GM12878 (cell line): ENCODE results near the gene DUS1L. TPM values are rescaled to one million over a fixed set of nuclear protein-coding genes. Genes with fewer than 3 reads are reported as not detected.

Experiments used
- ATAC-seq: fragments of 200-7000 bp; cut with Tn5 transposase; 3 replicates; pipeline ENCODE4 v1.9.1; 2020; ENCODE audit warnings: mild to moderate bottlenecking, moderate library complexity
- BruUV-seq: library from RNA; stranded (reverse); fragments of 400-500 nt; replicated peaks from 2 replicates; lab custom pipeline; 2021; lab: Mats Ljungman, UMichigan
- CTCF ChIA-PET: fragments of 300-600 bp; sonication (Branson Sonifier 250); formaldehyde crosslinking; extraction: SDS; loops from one replicate; lab custom pipeline; 2021; ENCODE audit warnings: inconsistent platforms; lab: Yijun Ruan, JAX
- POLR2A ChIA-PET: fragments of 350-600 bp; formaldehyde crosslinking; extraction: SDS; loops from one replicate; lab custom pipeline; 2021; ENCODE audit warnings: inconsistent platforms; lab: Charles Lee
- RAD21 ChIA-PET: fragments of 300-600 bp; sonication (Branson Sonifier 250); formaldehyde crosslinking; loops from one replicate; lab custom pipeline; 2023; ENCODE audit warnings: antibody characterized with exemption; ENCODE audit not compliant: unreplicated experiment; lab: Charles Lee
- SMC1A ChIA-PET: fragments of 300-600 bp; sonication (Branson Sonifier 250); formaldehyde crosslinking; loops from one replicate; lab custom pipeline; 2023; ENCODE audit not compliant: unreplicated experiment, uncharacterized antibody; lab: Charles Lee
- DNase-seq: peaks from one replicate; pipeline ENCODE4 v3.0.0-alpha.2; 2011; ENCODE audit warnings: low read depth, low spot score
- FAIRE-seq: peaks from 3 replicates; lab custom pipeline; 2011; peaks lifted over from hg19 to GRCh38; lab: Jason Lieb, UNC
- H2AFZ ChIP-seq: 2 replicates; pipeline ENCODE4 v1.6.0; 2011; ENCODE audit warnings: low read depth, low read length, control low read depth; ENCODE audit not compliant: control insufficient read depth
- H3K27ac ChIP-seq: 2 replicates; pipeline ENCODE4 v1.5.1; 2011; ENCODE audit warnings: control low read depth; ENCODE audit not compliant: control insufficient read depth, insufficient read depth
- H3K27me3 ChIP-seq, 2 experiments: replicated peaks in 1 of 2; 2 replicates each; pipeline versions ENCODE4 v1.6.0 to v1.6.1; 2011; ENCODE audit warnings: low read length in 1 of 2; ENCODE audit not compliant: control insufficient read depth in 2 of 2, insufficient read depth in 2 of 2
- H3K36me3 ChIP-seq, 2 experiments: 2 replicates each; pipeline ENCODE4 v1.5.1; 2011; ENCODE audit warnings: low read length in 1 of 2; ENCODE audit not compliant: control insufficient read depth in 2 of 2, insufficient read depth in 2 of 2
- H3K4me1 ChIP-seq: 2 replicates; pipeline ENCODE4 v1.6.1; 2011; ENCODE audit warnings: mild to moderate bottlenecking, low read length, moderate library complexity, mixed read lengths; ENCODE audit not compliant: control insufficient read depth, insufficient read depth
- H3K4me2 ChIP-seq: 2 replicates; pipeline ENCODE4 v1.6.0; 2011; ENCODE audit warnings: control low read depth; ENCODE audit not compliant: control insufficient read depth, insufficient read depth
- H3K4me3 ChIP-seq: fragments of 200-600 bp; sonication (generic); 2 replicates; pipeline ENCODE4 v1.5.1; 2016
- H3K79me2 ChIP-seq: 2 replicates; pipeline ENCODE4 v1.6.0; 2011; ENCODE audit warnings: low read length; ENCODE audit not compliant: control insufficient read depth, insufficient read depth
- H3K9ac ChIP-seq: 2 replicates; pipeline ENCODE4 v1.8.0; 2011; ENCODE audit warnings: low read length, control low read depth, mixed read lengths; ENCODE audit not compliant: control insufficient read depth, insufficient read depth
- H3K9me3 ChIP-seq: replicated peaks from 3 replicates; pipeline ENCODE4 v1.5.1; 2011; ENCODE audit warnings: mild to moderate bottlenecking, low read length; ENCODE audit not compliant: control insufficient read depth, insufficient read depth
- H4K20me1 ChIP-seq: 2 replicates; pipeline ENCODE4 v1.6.0; 2011; ENCODE audit not compliant: control insufficient read depth, insufficient read depth
- CBX3 ChIP-seq: fragments of 200-600 bp; sonication (generic); IDR thresholded peaks from 2 replicates; pipeline ENCODE4 v1.6.1; 2016; ENCODE audit warnings: low read depth, borderline replicate concordance
- CREB1 ChIP-seq: IDR thresholded peaks from 2 replicates; pipeline ENCODE4 v1.6.1; 2012; ENCODE audit warnings: low read depth, mild to moderate bottlenecking, inconsistent platforms
- TAF1 ChIP-seq: IDR thresholded peaks from 2 replicates; pipeline ENCODE4 v1.6.1; 2011; ENCODE audit warnings: mild to moderate bottlenecking, low read depth, low read length, borderline replicate concordance
- TARDBP ChIP-seq: IDR thresholded peaks from 2 replicates; pipeline ENCODE4 v1.6.1; 2016; ENCODE audit warnings: borderline replicate concordance
- WGBS: methylation state at CpG from one replicate; pipeline ENCODE4 v1.1.6; 2016; ENCODE audit warnings: low lambda C conversion rate; ENCODE audit not compliant: insufficient replicate concordance, insufficient coverage; ENCODE audit errors: missing lambda C conversion rate; 5-methylcytosine and 5-hydroxymethylcytosine counted together
- in situ Hi-C: fragments of 300-500 bp; cut with MboI; formaldehyde crosslinking; loops from 9 replicates; pipeline ENCODE4 v1.14.3; 2018; ENCODE audit warnings: mixed read lengths
- intact Hi-C: fragments of 100-400 bp; cut with micrococcal nuclease; formaldehyde crosslinking; loops from one replicate; pipeline ENCODE4 v1.14.2; 2022; ENCODE audit not compliant: unreplicated experiment
- polyA plus RNA-seq, 11 experiments: library from polyadenylated mRNA; depleted of rRNA in 4 of 11; unstranded in 6 of 11; stranded (reverse) in 5 of 11; fragments of >200 nt; fragmentation: Nextera tagmentation in 4 of 11; fragmentation: Illumina TruSeq in 1 of 11; extraction: Ambion mirVana in 4 of 11; extraction: Trizol in 1 of 11; gene quantifications; 1 replicate in 1 of 11; 2 replicates in 10 of 11; pipeline versions ENCODE4 v1.2.1 to v1.2.3, GENCODE V29; 2011 to 2016; ENCODE audit warnings: inconsistent platforms in 2 of 11, missing spikeins in 2 of 11, low read depth in 1 of 11
- total RNA-seq, 4 experiments: library from RNA; depleted of rRNA in 3 of 4; stranded (reverse); fragments of >200 nt in 3 of 4; fragmentation: Illumina TruSeq in 1 of 4; extraction: Trizol in 1 of 4; gene quantifications; 2 replicates each; pipeline versions ENCODE4 v1.2.1 to v1.2.3, GENCODE V29; 2013 to 2021
- TF ChIP-seq, protein P1 (sequence below), 3 experiments: IDR thresholded peaks in 2 of 3; conservative IDR thresholded peaks in 1 of 3; 2 replicates each; pipeline ENCODE4 v1.5.1; 2011; ENCODE audit warnings: low read depth in 3 of 3, low read length in 3 of 3, mild to moderate bottlenecking in 3 of 3, control low read depth in 2 of 3, moderate library complexity in 2 of 3, inconsistent platforms in 1 of 3, mixed read lengths in 1 of 3; ENCODE audit not compliant: control insufficient read depth in 2 of 3, insufficient read depth in 1 of 3; ENCODE audit errors: extremely low read depth in 1 of 3

DUS1L gene
- total and polyA plus RNA-seq, 10 of the 15 experiments (the other 5 are each of a cell fraction or from before 2014, with no cell fraction given) = 6.1 to 157 (median 44.5) TPM

DNA sequence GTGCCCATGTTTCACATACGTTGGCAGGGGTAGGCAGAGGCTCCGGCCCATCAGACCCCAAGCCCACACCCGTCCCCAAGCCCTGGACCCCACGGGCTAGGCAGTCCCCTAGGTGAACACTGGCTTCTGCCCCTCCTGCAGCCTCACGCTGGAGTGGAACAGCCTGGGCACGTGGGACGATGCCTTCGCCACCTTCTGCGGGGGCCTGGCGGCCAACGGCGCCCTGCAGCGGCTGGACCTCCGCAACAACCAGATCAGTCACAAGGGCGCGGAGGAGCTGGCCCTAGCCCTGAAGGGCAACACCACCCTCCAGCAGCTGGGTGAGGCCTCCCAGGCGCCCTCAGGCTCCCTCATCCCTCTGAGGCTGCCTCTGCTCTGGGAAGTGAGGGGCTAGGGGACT, 40.7 kb downstream of the DUS1L start:
- no TSS peak for BruUV-seq
- FAIRE-seq (no peak), DNase-seq (no peak), ATAC-seq (no peak)
- WGBS = 88% methylated on average over 14 of the region's 17 CpGs
- intact Hi-C loops (loop anchor here (5.0 kb wide), 1 partner anchor 163 kb away; the partner anchor contains the start of gene P4HB), in situ Hi-C loops (no loop called here)
- H3K9me3 ChIP-seq = no peaks in the 10 kb centered on the region
- SMC1A ChIA-PET = no interaction called here
- no peak overlapping the region for H3K9ac ChIP-seq
- CTCF ChIA-PET = no interaction called here
- no peaks in the 10 kb centered on the region for H4K20me1 ChIP-seq
- RAD21 ChIA-PET = no interaction called here
- no peak overlapping the region for H3K27ac ChIP-seq
- H3K4me3 ChIP-seq = no peak overlapping the region
- peak overlapping the region; percentile 96; the same call in 1 of the 2 replicates for H3K4me2 ChIP-seq
- H3K4me1 ChIP-seq = peaks cover 14% of the 10 kb centered on the region
- no peaks in the 10 kb centered on the region for H3K27me3 ChIP-seq
- POLR2A ChIA-PET = interaction anchor here (0.6 kb wide), 1 partner anchor 161 kb away, joined by 3 read pairs; no protein-coding TSS in a partner anchor
- H3K79me2 ChIP-seq = peaks cover 26% of the 10 kb centered on the region
- no peak overlapping the region for H2AFZ ChIP-seq
- no peak for TF ChIP-seq TAF1
- TF ChIP-seq, protein P1, sequence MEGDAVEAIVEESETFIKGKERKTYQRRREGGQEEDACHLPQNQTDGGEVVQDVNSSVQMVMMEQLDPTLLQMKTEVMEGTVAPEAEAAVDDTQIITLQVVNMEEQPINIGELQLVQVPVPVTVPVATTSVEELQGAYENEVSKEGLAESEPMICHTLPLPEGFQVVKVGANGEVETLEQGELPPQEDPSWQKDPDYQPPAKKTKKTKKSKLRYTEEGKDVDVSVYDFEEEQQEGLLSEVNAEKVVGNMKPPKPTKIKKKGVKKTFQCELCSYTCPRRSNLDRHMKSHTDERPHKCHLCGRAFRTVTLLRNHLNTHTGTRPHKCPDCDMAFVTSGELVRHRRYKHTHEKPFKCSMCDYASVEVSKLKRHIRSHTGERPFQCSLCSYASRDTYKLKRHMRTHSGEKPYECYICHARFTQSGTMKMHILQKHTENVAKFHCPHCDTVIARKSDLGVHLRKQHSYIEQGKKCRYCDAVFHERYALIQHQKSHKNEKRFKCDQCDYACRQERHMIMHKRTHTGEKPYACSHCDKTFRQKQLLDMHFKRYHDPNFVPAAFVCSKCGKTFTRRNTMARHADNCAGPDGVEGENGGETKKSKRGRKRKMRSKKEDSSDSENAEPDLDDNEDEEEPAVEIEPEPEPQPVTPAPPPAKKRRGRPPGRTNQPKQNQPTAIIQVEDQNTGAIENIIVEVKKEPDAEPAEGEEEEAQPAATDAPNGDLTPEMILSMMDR (IDR thresholded peaks at IDR 0.05 in 2 of 3, conservative IDR thresholded peaks at IDR 0.05 in 1 of 3; ENCODE audit: control insufficient read depth in 2 of 3, extremely low read depth in 1 of 3, insufficient read depth in 1 of 3, low read depth in 3 of 3, low read length in 3 of 3) = no peak
- no peak for TF ChIP-seq CREB1
- TF ChIP-seq TARDBP = no peak
- no peak for TF ChIP-seq CBX3
- no peaks in the 10 kb centered on the region; a peak in 1 of 4 replicates for H3K36me3 ChIP-seq
